SK-N-SH treated with all-trans-retinoic acid at 6 μM for 48 hours (cell line): Measurements from ENCODE around the gene ZHX3.

Experiments used
- OSR1 ChIP-seq: fragments of 250-450 bp; sonication (Bioruptor Pico); IDR thresholded peaks from 2 replicates; pipeline ENCODE4 v1.8.0; 2022; ENCODE audit warnings: moderate library complexity, mild to moderate bottlenecking, inconsistent platforms
- PPARA ChIP-seq: fragments of 250-450 bp; sonication (Bioruptor Pico); IDR thresholded peaks from 2 replicates; pipeline ENCODE4 v1.5.0; 2020; ENCODE audit warnings: mild to moderate bottlenecking, borderline replicate concordance
- TCF4 ChIP-seq: fragments of 250-450 bp; sonication (Bioruptor Pico); IDR thresholded peaks from 2 replicates; pipeline ENCODE4 v1.8.0; 2021; ENCODE audit warnings: mild to moderate bottlenecking, moderate library complexity, borderline replicate concordance
- ZFP3 ChIP-seq: fragments of 250-450 bp; sonication (Bioruptor Pico); IDR thresholded peaks from 2 replicates; pipeline ENCODE4 v1.5.0; 2020; ENCODE audit warnings: mild to moderate bottlenecking, moderate library complexity
- ZNF565 ChIP-seq: fragments of 450-650 bp; formaldehyde crosslinking; conservative IDR thresholded peaks from 2 replicates; pipeline ENCODE4 v1.5.0; 2020; ENCODE audit warnings: low read depth, mild to moderate bottlenecking, moderate library complexity
- TF ChIP-seq, protein P1 (sequence below): fragments of 250-450 bp; sonication (Bioruptor Pico); IDR thresholded peaks from 2 replicates; pipeline ENCODE4 v1.5.1; 2020; ENCODE audit warnings: low read depth, mild to moderate bottlenecking, moderate library complexity
- TF ChIP-seq, protein P2 (sequence below): fragments of 250-450 bp; sonication (Bioruptor Pico); IDR thresholded peaks from 2 replicates; pipeline ENCODE4 v1.8.0; 2020; ENCODE audit warnings: mild to moderate bottlenecking, moderate library complexity, borderline replicate concordance
- TF ChIP-seq, protein P3 (sequence below): fragments of 250-450 bp; sonication (Bioruptor Pico); IDR thresholded peaks from 2 replicates; pipeline ENCODE4 v1.5.0; 2020; ENCODE audit warnings: mild to moderate bottlenecking, moderate library complexity

DNA sequence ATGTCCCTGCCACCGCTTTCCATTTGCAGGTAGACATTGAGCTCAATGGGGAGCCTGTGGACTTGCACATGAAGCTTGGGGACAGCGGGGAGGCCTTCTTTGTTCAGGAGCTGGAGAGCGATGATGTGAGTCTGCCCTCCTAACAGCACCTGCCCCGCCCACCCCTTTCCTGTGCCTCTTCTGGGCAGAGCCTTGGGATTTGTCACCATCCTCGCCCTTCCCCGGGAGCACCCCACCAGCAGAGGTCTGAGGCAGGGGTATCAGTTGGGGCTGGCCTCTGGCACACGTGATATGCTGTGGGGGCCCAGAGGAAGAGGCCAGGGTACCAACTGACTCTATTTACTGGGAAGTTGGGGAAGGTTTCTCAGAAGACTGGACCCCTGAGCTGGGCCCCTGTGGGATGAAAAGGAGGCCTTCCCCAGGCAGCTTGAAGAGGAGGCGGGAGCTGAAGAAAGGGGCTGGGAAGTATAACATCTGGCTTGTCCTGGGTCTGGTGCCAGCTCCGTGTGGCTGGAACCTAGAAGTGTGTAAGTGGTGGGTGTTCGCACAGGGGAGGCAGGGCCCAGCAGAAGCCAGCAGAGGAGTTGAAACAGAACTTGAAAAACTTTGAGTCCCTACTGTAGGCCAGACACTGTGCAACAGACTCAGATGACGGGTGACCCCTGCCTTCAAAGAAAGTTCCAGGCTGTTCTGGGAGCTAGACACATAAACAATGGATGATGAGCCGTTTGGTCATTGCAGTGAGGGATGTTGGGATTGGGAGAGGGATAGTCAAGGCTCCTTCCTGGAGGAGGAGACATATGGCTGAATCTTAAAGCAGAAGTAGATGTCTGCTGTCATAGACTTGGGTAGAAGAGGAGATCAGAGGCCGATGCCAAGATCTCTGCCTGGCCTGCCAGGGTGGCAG is 30.2 kb upstream of the ZHX3 start:
- TF ChIP-seq PPARA (CRISPR knock-in tag) (no peak), ZNF565 (CRISPR knock-in tag) (no peak), TCF4 (CRISPR knock-in tag) (no peak), ZFP3 (CRISPR knock-in tag) (no peak), OSR1 (no peak)
- TF ChIP-seq, protein P1, sequence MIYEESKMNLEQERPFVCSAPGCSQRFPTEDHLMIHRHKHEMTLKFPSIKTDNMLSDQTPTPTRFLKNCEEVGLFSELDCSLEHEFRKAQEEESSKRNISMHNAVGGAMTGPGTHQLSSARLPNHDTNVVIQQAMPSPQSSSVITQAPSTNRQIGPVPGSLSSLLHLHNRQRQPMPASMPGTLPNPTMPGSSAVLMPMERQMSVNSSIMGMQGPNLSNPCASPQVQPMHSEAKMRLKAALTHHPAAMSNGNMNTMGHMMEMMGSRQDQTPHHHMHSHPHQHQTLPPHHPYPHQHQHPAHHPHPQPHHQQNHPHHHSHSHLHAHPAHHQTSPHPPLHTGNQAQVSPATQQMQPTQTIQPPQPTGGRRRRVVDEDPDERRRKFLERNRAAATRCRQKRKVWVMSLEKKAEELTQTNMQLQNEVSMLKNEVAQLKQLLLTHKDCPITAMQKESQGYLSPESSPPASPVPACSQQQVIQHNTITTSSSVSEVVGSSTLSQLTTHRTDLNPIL (CRISPR knock-in tag) = no peak
- TF ChIP-seq, protein P2, sequence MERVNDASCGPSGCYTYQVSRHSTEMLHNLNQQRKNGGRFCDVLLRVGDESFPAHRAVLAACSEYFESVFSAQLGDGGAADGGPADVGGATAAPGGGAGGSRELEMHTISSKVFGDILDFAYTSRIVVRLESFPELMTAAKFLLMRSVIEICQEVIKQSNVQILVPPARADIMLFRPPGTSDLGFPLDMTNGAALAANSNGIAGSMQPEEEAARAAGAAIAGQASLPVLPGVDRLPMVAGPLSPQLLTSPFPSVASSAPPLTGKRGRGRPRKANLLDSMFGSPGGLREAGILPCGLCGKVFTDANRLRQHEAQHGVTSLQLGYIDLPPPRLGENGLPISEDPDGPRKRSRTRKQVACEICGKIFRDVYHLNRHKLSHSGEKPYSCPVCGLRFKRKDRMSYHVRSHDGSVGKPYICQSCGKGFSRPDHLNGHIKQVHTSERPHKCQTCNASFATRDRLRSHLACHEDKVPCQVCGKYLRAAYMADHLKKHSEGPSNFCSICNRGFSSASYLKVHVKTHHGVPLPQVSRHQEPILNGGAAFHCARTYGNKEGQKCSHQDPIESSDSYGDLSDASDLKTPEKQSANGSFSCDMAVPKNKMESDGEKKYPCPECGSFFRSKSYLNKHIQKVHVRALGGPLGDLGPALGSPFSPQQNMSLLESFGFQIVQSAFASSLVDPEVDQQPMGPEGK (CRISPR knock-in tag) = no peak
- TF ChIP-seq, protein P3, sequence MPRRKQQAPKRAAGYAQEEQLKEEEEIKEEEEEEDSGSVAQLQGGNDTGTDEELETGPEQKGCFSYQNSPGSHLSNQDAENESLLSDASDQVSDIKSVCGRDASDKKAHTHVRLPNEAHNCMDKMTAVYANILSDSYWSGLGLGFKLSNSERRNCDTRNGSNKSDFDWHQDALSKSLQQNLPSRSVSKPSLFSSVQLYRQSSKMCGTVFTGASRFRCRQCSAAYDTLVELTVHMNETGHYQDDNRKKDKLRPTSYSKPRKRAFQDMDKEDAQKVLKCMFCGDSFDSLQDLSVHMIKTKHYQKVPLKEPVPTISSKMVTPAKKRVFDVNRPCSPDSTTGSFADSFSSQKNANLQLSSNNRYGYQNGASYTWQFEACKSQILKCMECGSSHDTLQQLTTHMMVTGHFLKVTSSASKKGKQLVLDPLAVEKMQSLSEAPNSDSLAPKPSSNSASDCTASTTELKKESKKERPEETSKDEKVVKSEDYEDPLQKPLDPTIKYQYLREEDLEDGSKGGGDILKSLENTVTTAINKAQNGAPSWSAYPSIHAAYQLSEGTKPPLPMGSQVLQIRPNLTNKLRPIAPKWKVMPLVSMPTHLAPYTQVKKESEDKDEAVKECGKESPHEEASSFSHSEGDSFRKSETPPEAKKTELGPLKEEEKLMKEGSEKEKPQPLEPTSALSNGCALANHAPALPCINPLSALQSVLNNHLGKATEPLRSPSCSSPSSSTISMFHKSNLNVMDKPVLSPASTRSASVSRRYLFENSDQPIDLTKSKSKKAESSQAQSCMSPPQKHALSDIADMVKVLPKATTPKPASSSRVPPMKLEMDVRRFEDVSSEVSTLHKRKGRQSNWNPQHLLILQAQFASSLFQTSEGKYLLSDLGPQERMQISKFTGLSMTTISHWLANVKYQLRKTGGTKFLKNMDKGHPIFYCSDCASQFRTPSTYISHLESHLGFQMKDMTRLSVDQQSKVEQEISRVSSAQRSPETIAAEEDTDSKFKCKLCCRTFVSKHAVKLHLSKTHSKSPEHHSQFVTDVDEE (CRISPR knock-in tag) = no peak
